Measurements from ENCODE around the gene PTCHD1. TPM values are rescaled to one million over a fixed set of nuclear protein-coding genes. Genes with fewer than 3 reads are reported as not detected.

The PTCHD1 gene
- total and polyA plus RNA-seq, 2 of the 4 experiments (the other 2 are of a cell fraction): not detected

- Histone ChIP-seq H2AK9ac (replicated peaks; ENCODE audit: low read depth, low read length, poor library complexity) (no peak overlapping the region), H4K20me1 (ENCODE audit: insufficient read depth, low read length) (no peaks in the 10 kb centered on the region), H3K23ac (ENCODE audit: low read depth, low read length) (no peak overlapping the region), H3K4ac (ENCODE audit: low read depth, low read length) (no peak overlapping the region), H3K4me3 (ENCODE audit: insufficient read depth, low read depth, low read length) (no peak overlapping the region), H2BK20ac (ENCODE audit: low read depth, low read length) (no peak overlapping the region), H3K4me1 (ENCODE audit: control insufficient read depth, insufficient read depth, low read length) (no peaks in the 10 kb centered on the region), H3K9me1 (ENCODE audit: insufficient read depth, low read length) (no peaks in the 10 kb centered on the region), H2AK5ac (ENCODE audit: low read depth, low read length) (no peak overlapping the region), H3K27me3 (ENCODE audit: control insufficient read depth, insufficient read depth, low read length) (no peaks in the 10 kb centered on the region; the same call in 1 of the 2 replicates), H3K79me1 (ENCODE audit: low read depth in 1 of 2, low read length in 2 of 2) (no peaks in the 10 kb centered on the region), H4K8ac (ENCODE audit: low read depth in 2 of 2, low read length in 2 of 2) (no peak overlapping the region), H2BK120ac (ENCODE audit: low read depth, low read length) (no peak overlapping the region), H3K18ac (ENCODE audit: low read depth, low read length) (no peak overlapping the region), H4K5ac (ENCODE audit: low read depth, low read length) (no peak overlapping the region), H3K14ac (replicated peaks; ENCODE audit: low read depth, low read length) (no peak overlapping the region), H3K36me3 (ENCODE audit: control insufficient read depth, insufficient read depth, low read length) (no peaks in the 10 kb centered on the region), H3K56ac (ENCODE audit: extremely low read depth, insufficient read depth, low read length) (no peak overlapping the region), H3K9ac (ENCODE audit: low read depth, low read length) (no peak overlapping the region), H3K27ac (ENCODE audit: insufficient read depth, low read length) (no peak overlapping the region), H3K4me2 (ENCODE audit: low read depth, low read length) (no peak overlapping the region), H2AFZ (replicated peaks; ENCODE audit: low read length, poor library complexity) (no peak overlapping the region), H3K9me3 (ENCODE audit: control insufficient read depth, insufficient read depth, low read length) (no peaks in the 10 kb centered on the region), H2BK15ac (ENCODE audit: low read depth, low read length) (no peak overlapping the region), H2BK5ac (ENCODE audit: low read depth, low read length, poor library complexity, severe bottlenecking) (no peak overlapping the region), H4K91ac (ENCODE audit: insufficient read depth, low read depth, low read length) (no peak overlapping the region)
- dilution Hi-C loops (cut with HindIII; ENCODE audit: low sequenced_read_pairs, unreplicated experiment) (no loop called here), intact Hi-C loops (cut with micrococcal nuclease) (no loop called here), in situ Hi-C loops (cut with MboI; ENCODE audit: low sequenced_read_pairs) (no loop called here)
- CTCF ChIA-PET: no interaction called here
- no CpG with 5 or more reads among the region's 8 CpGs for WGBS, 2 experiments (ENCODE audit: extremely low coverage in 2 of 2, insufficient read length in 1 of 2)
- POLR2A ChIA-PET (ENCODE audit: unreplicated experiment): no interaction called here
- TF ChIP-seq RAD21 (IDR thresholded peaks at IDR 0.05; ENCODE audit: low read length): no peak
- no peak for TF ChIP-seq RFX5 (IDR thresholded peaks at IDR 0.05; ENCODE audit: low read depth, low read length)
- TF ChIP-seq, protein P1, sequence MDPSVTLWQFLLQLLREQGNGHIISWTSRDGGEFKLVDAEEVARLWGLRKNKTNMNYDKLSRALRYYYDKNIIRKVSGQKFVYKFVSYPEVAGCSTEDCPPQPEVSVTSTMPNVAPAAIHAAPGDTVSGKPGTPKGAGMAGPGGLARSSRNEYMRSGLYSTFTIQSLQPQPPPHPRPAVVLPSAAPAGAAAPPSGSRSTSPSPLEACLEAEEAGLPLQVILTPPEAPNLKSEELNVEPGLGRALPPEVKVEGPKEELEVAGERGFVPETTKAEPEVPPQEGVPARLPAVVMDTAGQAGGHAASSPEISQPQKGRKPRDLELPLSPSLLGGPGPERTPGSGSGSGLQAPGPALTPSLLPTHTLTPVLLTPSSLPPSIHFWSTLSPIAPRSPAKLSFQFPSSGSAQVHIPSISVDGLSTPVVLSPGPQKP (IDR thresholded peaks at IDR 0.05; ENCODE audit: borderline replicate concordance, low read depth, low read length): no peak
- no peak for TF ChIP-seq MAZ (IDR thresholded peaks at IDR 0.05; ENCODE audit: borderline replicate concordance, low read depth, low read length)
- TF ChIP-seq POLR2A (IDR thresholded peaks at IDR 0.05; ENCODE audit: low read depth, low read length): no peak
- no peak for TF ChIP-seq USF2 (IDR thresholded peaks at IDR 0.05; ENCODE audit: low read depth, low read length)
- TF ChIP-seq MXI1 (IDR thresholded peaks at IDR 0.05; ENCODE audit: borderline replicate concordance, low read depth, low read length): no peak
- no peak for TF ChIP-seq MAFK (IDR thresholded peaks at IDR 0.05; ENCODE audit: low read depth, low read length)
- no peak for TF ChIP-seq CEBPB (IDR thresholded peaks at IDR 0.05; ENCODE audit: low read depth, low read length)
- no peak for TF ChIP-seq FOS (IDR thresholded peaks at IDR 0.05; ENCODE audit: low read depth, low read length)
- no TSS peak for BruUV-seq (replicated peaks)
- DNase-seq (no peak), ATAC-seq (ENCODE audit: low read depth) (no peak)
These were observed 41.5 kb upstream of the PTCHD1 start for GRCh38 chrX:23292988-23293651.
